OCI-LY3 (cell line): ENCODE results near the gene MYL9.

Experiments
- EZH2phosphoT487 ChIP-seq: fragments of 200-600 bp; shearing (Covaris generic); IDR thresholded peaks from 2 replicates; pipeline ENCODE4 v1.6.1; 2018; ENCODE audit warnings: antibody characterized with exemption, mixed run types, low read depth
- TF ChIP-seq, protein P1 (sequence below): fragments of 200-600, 300-600 bp; sonication (generic); IDR thresholded peaks from 2 replicates; pipeline ENCODE4 v1.5.1; 2014; ENCODE audit warnings: antibody characterized with exemption, low read length, low read depth

DNA sequence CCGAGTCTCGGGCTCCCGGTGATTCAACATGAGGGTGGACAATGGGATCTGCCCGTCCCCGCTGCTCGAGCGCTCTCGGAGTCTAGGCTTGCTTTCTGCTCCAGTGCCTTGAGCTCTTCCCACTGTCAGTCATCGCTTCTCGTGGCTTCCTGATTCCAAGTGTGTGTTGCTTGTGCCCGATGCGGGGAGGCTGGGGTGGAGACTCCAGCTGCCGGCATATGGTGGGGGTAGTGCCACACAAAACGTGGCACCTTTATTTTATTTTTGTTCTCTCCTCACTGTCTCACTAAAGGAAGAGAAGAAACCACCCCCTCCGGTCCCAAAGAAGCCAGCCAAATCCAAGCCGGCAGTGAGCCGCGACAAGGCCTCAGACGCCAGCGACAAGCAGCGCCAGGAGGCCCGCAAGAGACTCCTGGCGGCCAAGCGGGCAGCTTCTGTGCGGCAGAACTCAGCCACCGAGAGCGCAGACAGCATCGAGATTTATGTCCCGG, 14.8 kb upstream of the MYL9 start:
- TF ChIP-seq, protein P1, sequence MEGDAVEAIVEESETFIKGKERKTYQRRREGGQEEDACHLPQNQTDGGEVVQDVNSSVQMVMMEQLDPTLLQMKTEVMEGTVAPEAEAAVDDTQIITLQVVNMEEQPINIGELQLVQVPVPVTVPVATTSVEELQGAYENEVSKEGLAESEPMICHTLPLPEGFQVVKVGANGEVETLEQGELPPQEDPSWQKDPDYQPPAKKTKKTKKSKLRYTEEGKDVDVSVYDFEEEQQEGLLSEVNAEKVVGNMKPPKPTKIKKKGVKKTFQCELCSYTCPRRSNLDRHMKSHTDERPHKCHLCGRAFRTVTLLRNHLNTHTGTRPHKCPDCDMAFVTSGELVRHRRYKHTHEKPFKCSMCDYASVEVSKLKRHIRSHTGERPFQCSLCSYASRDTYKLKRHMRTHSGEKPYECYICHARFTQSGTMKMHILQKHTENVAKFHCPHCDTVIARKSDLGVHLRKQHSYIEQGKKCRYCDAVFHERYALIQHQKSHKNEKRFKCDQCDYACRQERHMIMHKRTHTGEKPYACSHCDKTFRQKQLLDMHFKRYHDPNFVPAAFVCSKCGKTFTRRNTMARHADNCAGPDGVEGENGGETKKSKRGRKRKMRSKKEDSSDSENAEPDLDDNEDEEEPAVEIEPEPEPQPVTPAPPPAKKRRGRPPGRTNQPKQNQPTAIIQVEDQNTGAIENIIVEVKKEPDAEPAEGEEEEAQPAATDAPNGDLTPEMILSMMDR = no peak
- no peak for TF ChIP-seq EZH2phosphoT487
